ENCODE data around the gene ECD. TPM values are rescaled to one million over a fixed set of nuclear protein-coding genes. Genes with fewer than 3 reads are reported as not detected.
A peak's percentile ranks its signal among the peaks of the same experiment; 100 is the strongest.

The ECD gene
- total RNA-seq, 2 experiments from 2014 or later: 39.2 to 39.8 TPM

DNA sequence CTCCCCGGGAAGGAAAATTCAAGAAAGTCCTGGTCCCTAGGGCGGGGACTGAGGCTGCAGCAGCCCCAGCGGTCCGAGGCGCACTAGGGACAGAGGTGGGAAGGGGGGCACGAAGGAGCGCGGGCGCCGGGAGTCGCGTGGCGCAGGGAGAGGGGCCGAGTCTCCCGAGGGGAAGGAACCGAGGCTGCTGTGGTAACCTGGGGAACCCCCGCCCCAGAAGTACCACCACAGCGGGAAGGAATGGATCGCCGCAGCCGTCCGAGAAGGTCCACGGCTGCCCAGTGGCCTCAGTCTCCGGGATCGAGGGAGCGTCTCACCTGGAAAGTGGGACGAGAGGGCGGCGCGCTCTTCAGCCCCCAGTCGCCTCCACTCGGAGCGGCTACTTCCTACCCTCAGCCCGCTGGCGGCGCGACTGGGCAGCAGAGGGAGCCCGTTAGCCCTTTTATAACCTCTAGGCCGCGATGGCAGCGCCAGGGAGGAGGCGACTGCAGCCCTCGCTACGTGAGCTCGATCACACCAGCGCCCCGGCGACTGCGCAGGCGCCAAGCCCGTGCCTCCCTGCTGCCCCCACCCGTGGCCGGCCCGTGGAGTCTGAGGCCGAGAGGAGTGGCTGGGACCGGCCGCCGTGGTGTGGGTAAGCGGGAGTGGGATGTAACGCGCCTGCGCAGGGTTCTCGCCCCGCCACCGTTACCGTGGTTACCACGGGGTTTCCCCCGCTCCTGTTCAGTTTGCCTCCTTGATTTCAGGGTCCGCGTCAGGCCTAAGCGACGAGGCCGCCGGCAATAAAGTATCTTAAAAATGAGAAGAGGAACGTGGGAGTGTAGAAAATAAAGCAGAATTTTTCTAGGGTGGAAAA, 71.1 kb downstream of the ECD start, which contains the start of gene P4HA1:
Gene P4HA1 (minus strand): TSS at position 418 of the 856 bp plus-strand sequence. CDS start 21,983 bp downstream, outside the sequence.
- DNase-seq: peak; percentile 99
- Mint-ChIP-seq H3K4me3 (peak within 1 kb of the TSS; percentile 93), H3K36me3 (peaks cover 24% of the 10 kb centered on the region), H3K27me3 (no peaks in the 10 kb centered on the region), H3K9me3 (no peaks in the 10 kb centered on the region), H3K4me1 (peaks cover 24% of the 10 kb centered on the region), H3K27ac (peak within 1 kb of the TSS; percentile 96)

DNA sequence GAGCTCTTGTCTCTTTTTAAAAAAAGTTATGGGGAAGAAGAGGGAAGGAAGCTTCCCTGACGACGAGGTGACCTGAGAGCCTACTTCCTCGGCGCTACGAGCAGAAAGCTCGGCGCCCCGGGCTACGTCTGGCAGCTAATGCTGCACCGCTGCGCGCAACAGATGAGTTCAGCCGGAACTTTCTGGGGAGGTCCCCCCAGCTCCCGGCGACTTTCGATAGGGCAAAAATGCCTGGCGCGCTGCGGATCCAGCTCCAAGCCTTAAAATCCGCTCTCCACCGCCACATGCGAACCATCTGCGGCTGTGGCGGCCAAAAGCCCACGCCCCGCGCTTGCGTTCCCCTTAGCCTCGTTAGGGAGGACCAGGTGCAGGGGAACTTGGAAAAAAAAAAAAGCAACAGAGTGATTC, 71.8 kb downstream of the ECD start:
- Mint-ChIP-seq H3K4me1 (peaks cover 26% of the 10 kb centered on the region), H3K27ac (peak overlapping the region; percentile 96), H3K36me3 (peaks cover 26% of the 10 kb centered on the region), H3K27me3 (no peaks in the 10 kb centered on the region), H3K9me3 (no peaks in the 10 kb centered on the region), H3K4me3 (peak overlapping the region; percentile 93)
- peak; percentile 81 for DNase-seq

DNA sequence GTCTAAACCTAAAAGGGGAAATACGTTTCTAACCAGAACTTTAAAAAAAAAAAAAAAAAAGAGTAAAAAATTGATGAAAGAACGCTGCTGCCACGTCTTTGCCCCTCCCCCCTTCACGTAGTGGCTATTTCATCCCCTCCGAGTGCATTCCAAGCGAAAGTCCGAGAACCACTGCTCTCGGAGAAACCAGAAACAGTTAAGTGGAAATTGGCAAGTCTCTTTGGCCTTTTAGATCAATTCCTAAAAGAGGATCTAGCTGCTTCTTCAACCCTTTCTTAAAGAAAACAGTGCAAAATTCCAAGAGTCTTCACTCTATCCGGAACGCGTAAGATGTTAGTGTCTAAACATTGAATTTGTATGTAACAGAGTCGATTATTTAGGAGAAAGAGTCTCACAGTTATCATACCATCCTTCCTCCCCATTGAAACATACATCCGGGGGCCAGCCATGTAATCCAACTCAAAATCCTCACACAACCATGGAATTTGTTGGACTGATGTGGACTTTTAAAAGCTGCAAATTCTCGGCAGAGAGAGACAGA, 72.3 kb downstream of the ECD start:
- Mint-ChIP-seq H3K4me3 (peak overlapping the region; percentile 93), H3K36me3 (peaks cover 26% of the 10 kb centered on the region), H3K4me1 (peaks cover 26% of the 10 kb centered on the region), H3K27ac (peak overlapping the region; percentile 96), H3K9me3 (no peaks in the 10 kb centered on the region), H3K27me3 (no peaks in the 10 kb centered on the region)
- DNase-seq: peak; percentile 36

DNA sequence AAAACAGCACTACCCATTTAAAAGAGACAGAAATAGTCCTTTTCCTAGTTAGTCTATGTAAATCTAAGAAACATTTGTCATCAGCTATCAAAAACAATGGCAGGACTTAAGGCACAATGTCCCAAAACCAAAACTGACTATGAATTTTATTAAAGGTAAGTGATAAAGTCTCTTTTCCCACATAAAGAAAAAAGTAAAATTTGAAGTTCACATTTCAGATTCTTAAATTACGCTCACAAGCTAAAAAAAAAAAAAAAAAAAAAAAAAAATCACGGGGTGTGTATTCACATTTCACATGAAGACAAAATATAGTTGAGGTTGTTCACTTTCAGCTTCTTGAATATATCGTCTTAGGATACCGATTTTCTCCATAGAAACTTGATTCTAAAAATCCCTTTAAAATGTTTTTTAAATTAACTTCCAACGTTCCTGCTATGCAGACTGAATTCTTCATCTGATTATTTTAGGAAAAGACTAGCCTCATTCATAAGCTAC, 72.8 kb downstream of the ECD start:
- no peaks in the 10 kb centered on the region for H3K9me3 Mint-ChIP-seq
- no peak for DNase-seq
- H3K36me3 Mint-ChIP-seq: peaks cover 26% of the 10 kb centered on the region
- H3K27me3 Mint-ChIP-seq: no peaks in the 10 kb centered on the region
- H3K4me3 Mint-ChIP-seq: peak overlapping the region; percentile 93
- peaks cover 26% of the 10 kb centered on the region for H3K4me1 Mint-ChIP-seq
- peak overlapping the region; percentile 96 for H3K27ac Mint-ChIP-seq

DNA sequence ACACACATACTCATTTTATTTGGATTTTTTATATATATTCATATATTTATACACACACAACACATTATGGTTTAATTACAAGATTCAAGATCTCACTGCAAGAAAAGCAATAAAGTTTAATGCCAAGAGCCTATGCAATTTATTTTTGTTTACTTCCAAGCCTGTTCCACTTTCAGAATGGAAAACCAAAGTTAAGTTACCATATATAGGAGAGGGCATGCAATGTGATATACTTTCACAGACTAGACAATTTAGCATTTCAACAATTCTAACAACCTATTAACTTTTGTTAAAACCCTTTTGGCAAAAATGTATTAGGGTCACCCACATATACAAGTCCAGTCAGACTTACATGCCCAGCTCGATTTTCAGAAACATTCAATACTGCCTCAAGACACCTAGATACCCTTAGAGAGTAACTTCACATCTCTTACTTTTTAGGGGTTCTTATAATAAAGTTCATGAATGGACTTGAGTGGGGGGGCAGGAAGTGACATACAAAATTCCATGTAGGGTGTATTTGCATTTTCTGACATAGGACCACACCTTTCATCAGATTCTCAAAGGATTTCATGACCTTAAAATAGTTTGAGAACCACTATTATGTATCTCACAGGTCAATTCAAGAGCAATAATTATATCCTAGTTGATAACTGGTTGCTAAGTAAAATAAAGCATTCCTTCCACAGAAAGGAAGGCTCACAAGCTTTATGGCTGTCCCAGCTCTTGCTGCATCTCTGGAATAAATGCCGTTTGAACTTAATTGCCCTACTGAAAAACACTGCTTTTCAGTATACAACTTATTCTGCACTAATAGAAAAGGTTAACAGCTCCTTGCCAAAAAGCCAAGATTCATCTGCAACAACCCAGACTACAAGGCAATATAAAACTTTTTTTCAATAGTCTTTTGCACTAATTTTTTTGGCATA, 73.6 kb downstream of the ECD start:
- DNase-seq: no peak
- Mint-ChIP-seq H3K36me3 (peaks cover 26% of the 10 kb centered on the region), H3K9me3 (no peaks in the 10 kb centered on the region), H3K27me3 (no peaks in the 10 kb centered on the region), H3K4me1 (peaks cover 28% of the 10 kb centered on the region), H3K4me3 (peak overlapping the region; percentile 93), H3K27ac (peak overlapping the region; percentile 42)

DNA sequence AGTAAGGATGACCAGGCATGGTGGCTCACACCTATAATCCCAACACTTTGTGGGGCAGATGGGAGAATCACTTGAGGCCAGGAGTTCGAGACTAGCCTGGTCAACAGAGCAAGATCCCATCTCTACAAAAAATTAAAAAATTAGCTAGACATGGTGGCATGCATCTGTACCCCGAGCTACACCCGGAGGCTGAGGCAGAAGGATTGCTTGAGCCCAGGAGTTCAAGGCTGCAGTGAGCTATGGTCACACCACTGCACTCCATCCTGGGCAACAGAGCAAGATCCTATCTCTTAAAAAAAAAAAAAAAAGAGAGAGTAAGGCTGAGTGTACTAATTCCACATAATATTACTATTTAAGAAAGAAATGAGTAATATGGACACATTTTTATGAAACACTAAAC, 75.0 kb downstream of the ECD start:
- no peaks in the 10 kb centered on the region for H3K27me3 Mint-ChIP-seq
- no peak overlapping the region for H3K4me3 Mint-ChIP-seq
- H3K27ac Mint-ChIP-seq: no peak overlapping the region
- peaks cover 26% of the 10 kb centered on the region for H3K36me3 Mint-ChIP-seq
- no peaks in the 10 kb centered on the region for H3K9me3 Mint-ChIP-seq
- peaks cover 37% of the 10 kb centered on the region for H3K4me1 Mint-ChIP-seq
- DNase-seq: no peak

DNA sequence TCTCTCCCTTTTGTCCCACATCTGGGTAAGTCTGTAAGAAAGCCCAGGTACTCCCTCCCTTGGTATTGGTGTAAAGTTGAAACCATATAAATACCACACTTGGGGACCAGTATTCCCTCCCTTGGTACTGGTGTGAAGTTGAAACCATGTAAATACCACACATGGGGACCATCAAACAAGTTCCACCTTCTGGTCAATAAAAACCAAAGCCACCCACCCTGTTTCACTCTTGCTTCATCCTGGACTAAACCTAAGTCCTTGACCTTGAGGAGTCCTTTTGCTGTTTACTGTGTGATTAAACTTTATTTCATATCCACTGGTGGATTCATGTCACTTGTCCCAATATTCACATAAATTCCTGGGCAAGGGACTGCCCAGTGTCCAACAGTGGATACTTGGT, 79.5 kb downstream of the ECD start:
- no peak for DNase-seq
- H3K9me3 Mint-ChIP-seq: no peaks in the 10 kb centered on the region

DNA sequence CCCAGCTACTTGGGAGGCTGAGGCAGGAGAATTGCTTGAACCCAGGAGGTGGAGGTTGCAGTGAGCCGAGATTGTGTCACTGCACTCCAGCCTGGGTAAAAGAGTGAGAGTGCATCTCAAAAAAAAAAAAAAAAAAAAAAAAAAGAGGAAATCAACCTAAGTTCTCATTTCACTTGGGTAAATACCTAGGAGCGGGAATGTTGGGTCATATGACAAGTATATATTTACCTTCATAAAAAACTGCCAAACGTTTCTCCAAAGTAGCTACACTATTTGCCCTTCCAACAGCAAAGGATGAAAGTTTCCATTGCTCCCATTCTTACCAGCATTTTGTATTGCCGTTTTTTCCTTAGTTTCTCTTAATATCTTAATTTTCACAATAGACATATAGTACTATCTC, 81.0 kb downstream of the ECD start:
- H3K27me3 Mint-ChIP-seq: no peaks in the 10 kb centered on the region
- DNase-seq: no peak
- H3K27ac Mint-ChIP-seq: no peak overlapping the region
- no peaks in the 10 kb centered on the region for H3K9me3 Mint-ChIP-seq
- H3K4me3 Mint-ChIP-seq: no peak overlapping the region
- peaks cover 26% of the 10 kb centered on the region for H3K4me1 Mint-ChIP-seq
- H3K36me3 Mint-ChIP-seq: peaks cover 5% of the 10 kb centered on the region

More for the DNA sequence above, 79.5 kb downstream of the ECD start:
- Mint-ChIP-seq H3K4me1 (peaks cover 27% of the 10 kb centered on the region), H3K27me3 (no peaks in the 10 kb centered on the region), H3K36me3 (peaks cover 13% of the 10 kb centered on the region), H3K27ac (no peak overlapping the region), H3K4me3 (no peak overlapping the region)

DNA sequence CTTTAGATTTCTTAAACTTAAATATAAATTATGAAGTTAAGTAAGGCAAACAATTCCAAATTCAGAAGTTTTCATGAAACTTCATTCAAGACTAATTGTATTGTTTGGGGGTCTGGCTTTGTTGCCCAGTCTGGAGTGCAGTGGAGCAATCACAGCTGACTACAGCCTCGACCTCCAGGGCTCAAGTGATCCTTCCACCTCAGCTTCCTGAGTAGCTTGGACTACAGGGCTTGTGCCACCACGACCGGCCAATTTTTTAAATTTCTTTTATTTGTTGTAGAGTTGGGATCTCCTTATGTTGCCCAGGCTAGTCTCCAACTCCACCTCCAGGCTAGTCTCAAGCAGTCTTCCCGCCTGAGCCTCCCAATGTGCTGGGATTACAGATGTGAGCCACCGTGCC, 83.6 kb downstream of the ECD start:
- Mint-ChIP-seq H3K9me3 (no peaks in the 10 kb centered on the region), H3K36me3 (peaks cover 7% of the 10 kb centered on the region), H3K27ac (no peak overlapping the region), H3K27me3 (no peaks in the 10 kb centered on the region), H3K4me1 (peaks cover 28% of the 10 kb centered on the region), H3K4me3 (no peak overlapping the region)
- no peak for DNase-seq

Other genes with a start within 250 kb of the ECD start
- not detected for gene PLA2G12B, start 213.2 kb downstream of the ECD start, total RNA-seq
- 10 to 100 TPM; 44.5 to 45.4 TPM for gene P4HA1, start 71.1 kb downstream of the ECD start, total RNA-seq
- 1 to 10 TPM; 1.2 to 1.4 TPM for gene NUDT13, start 57.6 kb downstream of the ECD start, total RNA-seq
- 10 to 100 TPM; 11.1 to 12.6 TPM for gene FAM149B1, start 111 bp upstream of the ECD start, total RNA-seq
- gene DNAJC9, start 79.2 kb upstream of the ECD start, total RNA-seq: 10 to 100 TPM; 65.0 to 65.5 TPM
- gene MRPS16, start 84.6 kb upstream of the ECD start, total RNA-seq: 100 to 1,000 TPM; 143 to 155 TPM
- gene CFAP70, start 190.9 kb upstream of the ECD start, total RNA-seq: under 1 TPM; 0.58 to 0.60 TPM
- 100 to 1,000 TPM; 120 to 126 TPM for gene ANXA7, start 246.1 kb upstream of the ECD start, total RNA-seq